PC-3 (cell line): Measurements from ENCODE around the gene PBXIP1. TPM values are rescaled to one million over a fixed set of nuclear protein-coding genes. Genes with fewer than 3 reads are reported as not detected.
A peak's percentile ranks its signal among the peaks of the same experiment; 100 is the strongest.

ENCODE experiments used
- ATAC-seq: fragments of 200-7000 bp; cut with Tn5 transposase; 2 replicates; pipeline ENCODE4 v1.9.1; 2020; ENCODE audit warnings: mild to moderate bottlenecking, moderate library complexity
- BruUV-seq: library from RNA; stranded (reverse); fragments of 400-500 nt; replicated peaks from 2 replicates; lab custom pipeline; 2021; lab: Mats Ljungman, UMichigan
- CTCF ChIA-PET: fragments of 300-600 bp; sonication (Branson Sonifier 250); formaldehyde crosslinking; loops from one replicate; lab custom pipeline; 2022; ENCODE audit warnings: antibody characterized with exemption; lab: Charles Lee
- POLR2A ChIA-PET: fragments of 300-600 bp; sonication (Branson Sonifier 250); formaldehyde crosslinking; loops from one replicate; lab custom pipeline; 2022; ENCODE audit warnings: antibody characterized with exemption; ENCODE audit not compliant: unreplicated experiment; lab: Charles Lee
- DNase-seq: peaks from one replicate; pipeline ENCODE4 v3.0.0-alpha.2; 2015
- H2AFZ ChIP-seq: fragments of 300-600 bp; sonication (generic); 2 replicates; pipeline ENCODE4 v1.6.0; 2016; ENCODE audit warnings: antibody characterized with exemption, low read length
- H3F3A ChIP-seq: fragments of 300-600 bp; sonication (generic); one replicate; pipeline ENCODE4 v1.6.0; 2017; ENCODE audit warnings: antibody characterized with exemption, low read length, control low read depth, mild to moderate bottlenecking; ENCODE audit not compliant: unreplicated experiment
- H3K27ac ChIP-seq: fragments of 300-600 bp; sonication (generic); 2 replicates; pipeline ENCODE4 v1.5.1; 2016; ENCODE audit warnings: mild to moderate bottlenecking, low read length
- H3K27me3 ChIP-seq: fragments of 300-600 bp; sonication (generic); 2 replicates; pipeline ENCODE4 v1.6.1; 2016; ENCODE audit warnings: low read length, mixed read lengths
- H3K36me3 ChIP-seq: fragments of 300-600 bp; sonication (generic); 2 replicates; pipeline ENCODE4 v1.6.1; 2016; ENCODE audit warnings: low read depth, mixed run types, low read length, mixed read lengths
- H3K4me1 ChIP-seq: fragments of 300-600 bp; sonication (generic); 2 replicates; pipeline ENCODE4 v1.5.1; 2016; ENCODE audit warnings: low read length; ENCODE audit not compliant: insufficient read depth
- H3K4me2 ChIP-seq: fragments of 300-600 bp; sonication (generic); 2 replicates; pipeline ENCODE4 v1.6.0; 2016; ENCODE audit warnings: low read length
- H3K4me3 ChIP-seq: fragments of 300-600 bp; sonication (generic); 2 replicates; pipeline ENCODE4 v1.5.1; 2016; ENCODE audit warnings: mild to moderate bottlenecking, low read length, mixed read lengths
- H3K79me2 ChIP-seq: fragments of 300-600 bp; sonication (generic); 2 replicates; pipeline ENCODE4 v1.6.1; 2017; ENCODE audit warnings: low read length, mixed read lengths
- H3K9ac ChIP-seq: fragments of 300-600 bp; sonication (generic); 2 replicates; pipeline ENCODE4 v1.6.0; 2016; ENCODE audit warnings: mild to moderate bottlenecking, low read length
- H3K9me2 ChIP-seq: fragments of 300-600 bp; sonication (generic); replicated peaks from 2 replicates; pipeline ENCODE4 v1.6.1; 2016; ENCODE audit warnings: mixed run types, low read length, mixed read lengths
- H3K9me3 ChIP-seq: fragments of 300-600 bp; sonication (generic); 2 replicates; pipeline ENCODE4 v1.6.1; 2016; ENCODE audit warnings: low read length, mixed read lengths
- H4K20me1 ChIP-seq: fragments of 300-600 bp; sonication (generic); 2 replicates; pipeline ENCODE4 v1.6.1; 2016; ENCODE audit warnings: low read length, mixed read lengths
- EZH2 ChIP-seq: fragments of 300-600 bp; sonication (generic); IDR thresholded peaks from one replicate; pipeline ENCODE4 v1.6.1; 2017; ENCODE audit warnings: antibody characterized with exemption, mild to moderate bottlenecking, low read length; ENCODE audit not compliant: unreplicated experiment
- EZH2phosphoT487 ChIP-seq: fragments of 300-600 bp; sonication (generic); IDR thresholded peaks from 2 replicates; pipeline ENCODE4 v1.6.1; 2018; ENCODE audit warnings: mild to moderate bottlenecking, antibody characterized with exemption, low read length, borderline replicate concordance
- intact Hi-C: fragments of 100-400 bp; cut with micrococcal nuclease; formaldehyde crosslinking; loops from 2 replicates; pipeline ENCODE4 v1.9.0; 2023
- total RNA-seq: library from RNA; depleted of rRNA; stranded (reverse); fragments of >200 nt; gene quantifications from 2 replicates; pipeline ENCODE4 v1.2.3, GENCODE V29; 2014
- TF ChIP-seq, protein P1 (sequence below): fragments of 300-600 bp; sonication (generic); conservative IDR thresholded peaks from 2 replicates; pipeline ENCODE4 v1.5.1; 2017; ENCODE audit warnings: antibody characterized with exemption, low read depth, mild to moderate bottlenecking, low read length

PBXIP1 gene
- total RNA-seq, 1 experiment from 2014 or later, result 35.4 TPM

DNA sequence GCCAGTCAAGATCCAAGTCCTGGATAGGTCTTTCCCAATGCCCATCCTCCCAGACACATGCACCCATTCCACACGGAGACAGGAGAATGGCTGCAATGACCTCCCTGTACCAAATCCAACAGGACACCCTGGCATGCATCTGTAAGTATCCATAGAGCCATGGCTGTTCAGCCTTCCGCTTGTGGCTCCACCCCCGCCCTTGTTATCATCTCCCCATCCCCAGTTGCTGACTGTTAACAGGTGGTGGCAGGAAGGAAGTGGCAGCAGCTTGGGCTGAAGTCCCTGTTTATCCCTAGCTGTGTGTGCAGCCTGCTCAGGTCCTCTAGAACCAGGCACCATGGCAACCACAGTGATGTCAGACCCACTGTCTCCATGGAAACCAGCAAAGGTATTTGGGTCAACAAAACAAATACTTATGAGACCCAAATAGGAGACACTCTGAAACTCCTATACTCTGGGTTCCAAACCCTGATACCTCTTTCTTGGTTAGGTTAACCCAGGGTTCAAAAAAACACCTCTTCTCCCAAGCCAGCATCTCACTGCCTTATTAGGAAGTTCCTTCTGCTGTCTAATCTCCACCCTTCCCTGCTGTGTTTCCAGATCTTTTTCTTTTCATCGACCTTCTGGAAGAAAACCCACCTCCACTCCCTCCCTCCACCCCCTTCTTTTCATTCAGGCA, 721 bp downstream of the PBXIP1 start:
- Histone ChIP-seq H3K9ac (peak overlapping the region; percentile 35; the same call in 1 of the 2 replicates), H3K27ac (0 out of 2 replicates have a peak overlapping the region, but pooled peaks have one; percentile 8), H3K9me3 (no peaks in the 10 kb centered on the region), H3K79me2 (peaks cover 11% of the 10 kb centered on the region), H3K4me2 (peak overlapping the region; percentile 89), H3F3A (no peaks in the 10 kb centered on the region), H3K4me3 (peak overlapping the region; percentile 69), H3K27me3 (no peaks in the 10 kb centered on the region), H2AFZ (peak overlapping the region; percentile 64; the same call in 1 of the 2 replicates), H4K20me1 (no peaks in the 10 kb centered on the region), H3K9me2 (no peaks in the 10 kb centered on the region), H3K4me1 (peaks cover 14% of the 10 kb centered on the region), H3K36me3 (peaks cover 8% of the 10 kb centered on the region; the same call in 1 of the 2 replicates)
- DNase-seq, result no peak
- BruUV-seq, result no TSS peak
- ATAC-seq, result no peak
- ChIA-PET CTCF (interaction anchor here (0.6 to 1.5 kb wide), 6 partner anchors 11 to 288 kb away, joined by 3 to 9 read pairs (median 7); partner anchors contain the start of gene LENEP), POLR2A (interaction anchor here (0.7 to 1.3 kb wide), 5 partner anchors 16 to 27 kb away, joined by 3 to 26 read pairs (median 5); no protein-coding TSS in a partner anchor)
- TF ChIP-seq EZH2phosphoT487 (no peak), EZH2 (no peak)
- TF ChIP-seq, protein P1, sequence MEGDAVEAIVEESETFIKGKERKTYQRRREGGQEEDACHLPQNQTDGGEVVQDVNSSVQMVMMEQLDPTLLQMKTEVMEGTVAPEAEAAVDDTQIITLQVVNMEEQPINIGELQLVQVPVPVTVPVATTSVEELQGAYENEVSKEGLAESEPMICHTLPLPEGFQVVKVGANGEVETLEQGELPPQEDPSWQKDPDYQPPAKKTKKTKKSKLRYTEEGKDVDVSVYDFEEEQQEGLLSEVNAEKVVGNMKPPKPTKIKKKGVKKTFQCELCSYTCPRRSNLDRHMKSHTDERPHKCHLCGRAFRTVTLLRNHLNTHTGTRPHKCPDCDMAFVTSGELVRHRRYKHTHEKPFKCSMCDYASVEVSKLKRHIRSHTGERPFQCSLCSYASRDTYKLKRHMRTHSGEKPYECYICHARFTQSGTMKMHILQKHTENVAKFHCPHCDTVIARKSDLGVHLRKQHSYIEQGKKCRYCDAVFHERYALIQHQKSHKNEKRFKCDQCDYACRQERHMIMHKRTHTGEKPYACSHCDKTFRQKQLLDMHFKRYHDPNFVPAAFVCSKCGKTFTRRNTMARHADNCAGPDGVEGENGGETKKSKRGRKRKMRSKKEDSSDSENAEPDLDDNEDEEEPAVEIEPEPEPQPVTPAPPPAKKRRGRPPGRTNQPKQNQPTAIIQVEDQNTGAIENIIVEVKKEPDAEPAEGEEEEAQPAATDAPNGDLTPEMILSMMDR, result no peak
- intact Hi-C loops, result no loop called here

- Histone ChIP-seq H3K9me2 (no peaks in the 10 kb centered on the region), H3K79me2 (peaks cover 5% of the 10 kb centered on the region), H3K4me3 (no peak overlapping the region), H2AFZ (no peak overlapping the region), H3K27me3 (no peaks in the 10 kb centered on the region), H3K27ac (no peak overlapping the region), H3F3A (no peaks in the 10 kb centered on the region), H3K36me3 (peaks cover 8% of the 10 kb centered on the region; the same call in 1 of the 2 replicates), H4K20me1 (no peaks in the 10 kb centered on the region), H3K9me3 (no peaks in the 10 kb centered on the region), H3K4me1 (peaks cover 13% of the 10 kb centered on the region), H3K4me2 (no peak overlapping the region), H3K9ac (no peak overlapping the region)
- DNase-seq, result no peak
- intact Hi-C loops, result no loop called here
- no peak for ATAC-seq
- no peak for TF ChIP-seq EZH2phosphoT487
- no peak for TF ChIP-seq EZH2
- TF ChIP-seq, protein P1, result no peak
- no TSS peak for BruUV-seq
- ChIA-PET CTCF (interaction anchor here (0.6 kb wide), 1 partner anchor 287 kb away, joined by 3 read pairs; no protein-coding TSS in a partner anchor), POLR2A (interaction anchor here (1.3 kb wide), 1 partner anchor 19 kb away, joined by 26 read pairs; no protein-coding TSS in a partner anchor)
Measured at GRCh38 chr1:154954541-154954940, 1.4 kb downstream of the PBXIP1 start.

GRCh38 chr1:154953611-154954038, 2.3 kb downstream of the PBXIP1 start:
- ChIA-PET POLR2A (no interaction called here), CTCF (no interaction called here)
- Histone ChIP-seq H3K27me3 (no peaks in the 10 kb centered on the region), H3K4me1 (peaks cover 13% of the 10 kb centered on the region), H4K20me1 (no peaks in the 10 kb centered on the region), H3K4me2 (no peak overlapping the region), H3K9me3 (no peaks in the 10 kb centered on the region), H3F3A (no peaks in the 10 kb centered on the region), H3K9me2 (no peaks in the 10 kb centered on the region), H3K4me3 (no peak overlapping the region), H3K79me2 (no peaks in the 10 kb centered on the region), H2AFZ (no peak overlapping the region), H3K27ac (no peak overlapping the region), H3K36me3 (0 out of 2 replicates have a peak, but pooled peaks cover 2% of the 10 kb centered on the region), H3K9ac (no peak overlapping the region)
- ATAC-seq (no peak), DNase-seq (no peak)
- BruUV-seq, result no TSS peak
- intact Hi-C loops, result no loop called here
- TF ChIP-seq EZH2phosphoT487 (no peak), EZH2 (no peak)
- TF ChIP-seq, protein P1, result no peak
